ENCODE measurements around the gene SOX11. TPM values are rescaled to one million over a fixed set of nuclear protein-coding genes. Genes with fewer than 3 reads are reported as not detected.

Gene SOX11
- total RNA-seq, 2 experiments from 2014 or later: 7.7 to 13.0 TPM

DNA sequence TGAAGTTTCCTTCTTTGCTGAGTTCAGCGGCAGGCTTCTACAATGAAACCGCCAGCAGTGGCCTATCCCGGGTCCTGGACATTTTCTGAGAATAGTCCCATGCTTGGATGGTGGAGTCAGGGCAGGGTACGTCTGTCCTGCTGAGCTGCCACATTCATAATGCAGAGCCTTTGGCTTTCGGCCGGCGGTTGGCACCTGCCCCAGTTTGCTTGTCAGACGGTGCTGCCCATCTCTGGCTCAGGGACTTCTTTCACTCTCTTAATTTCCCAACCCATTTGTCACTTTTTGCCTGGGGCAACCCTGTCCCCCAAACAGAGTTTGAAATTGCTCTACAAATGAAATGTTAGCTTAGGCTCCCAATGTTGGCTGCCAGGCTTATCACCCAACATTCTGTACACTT lies 57.2 kb downstream of the SOX11 start:
- no peaks in the 10 kb centered on the region for H3K36me3 ChIP-seq (ENCODE audit: insufficient read depth, low read length)
- intact Hi-C loops (cut with micrococcal nuclease; ENCODE audit: unreplicated experiment): no loop called here
- no peaks in the 10 kb centered on the region for H4K20me1 ChIP-seq (ENCODE audit: insufficient read depth, low read length)
- no peak for DNase-seq (ENCODE audit: low spot score)
- H3K79me2 ChIP-seq (ENCODE audit: insufficient read depth, low read depth, low read length): no peaks in the 10 kb centered on the region
- no peaks in the 10 kb centered on the region for H3K9me3 ChIP-seq (ENCODE audit: low read length)
- no peaks in the 10 kb centered on the region for H3K9me2 ChIP-seq (ENCODE audit: insufficient read depth, low read length)
- no peak overlapping the region for H3K4me3 ChIP-seq (ENCODE audit: low read depth, low read length, poor library complexity, severe bottlenecking)
- POLR2A ChIA-PET: no interaction called here
- TF ChIP-seq, protein P1, sequence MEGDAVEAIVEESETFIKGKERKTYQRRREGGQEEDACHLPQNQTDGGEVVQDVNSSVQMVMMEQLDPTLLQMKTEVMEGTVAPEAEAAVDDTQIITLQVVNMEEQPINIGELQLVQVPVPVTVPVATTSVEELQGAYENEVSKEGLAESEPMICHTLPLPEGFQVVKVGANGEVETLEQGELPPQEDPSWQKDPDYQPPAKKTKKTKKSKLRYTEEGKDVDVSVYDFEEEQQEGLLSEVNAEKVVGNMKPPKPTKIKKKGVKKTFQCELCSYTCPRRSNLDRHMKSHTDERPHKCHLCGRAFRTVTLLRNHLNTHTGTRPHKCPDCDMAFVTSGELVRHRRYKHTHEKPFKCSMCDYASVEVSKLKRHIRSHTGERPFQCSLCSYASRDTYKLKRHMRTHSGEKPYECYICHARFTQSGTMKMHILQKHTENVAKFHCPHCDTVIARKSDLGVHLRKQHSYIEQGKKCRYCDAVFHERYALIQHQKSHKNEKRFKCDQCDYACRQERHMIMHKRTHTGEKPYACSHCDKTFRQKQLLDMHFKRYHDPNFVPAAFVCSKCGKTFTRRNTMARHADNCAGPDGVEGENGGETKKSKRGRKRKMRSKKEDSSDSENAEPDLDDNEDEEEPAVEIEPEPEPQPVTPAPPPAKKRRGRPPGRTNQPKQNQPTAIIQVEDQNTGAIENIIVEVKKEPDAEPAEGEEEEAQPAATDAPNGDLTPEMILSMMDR (conservative IDR thresholded peaks at IDR 0.05; ENCODE audit: low read length): no peak
- TF ChIP-seq EZH2phosphoT487 (IDR thresholded peaks at IDR 0.05; ENCODE audit: borderline replicate concordance, low read depth, low read length): no peak
- H2AFZ ChIP-seq (ENCODE audit: low read length): no peak overlapping the region
- no TSS peak for BruUV-seq (replicated peaks)
- H3K4me2 ChIP-seq (ENCODE audit: low read length): no peak overlapping the region
- H3K27ac ChIP-seq (ENCODE audit: low read depth, low read length, poor library complexity, severe bottlenecking): no peak overlapping the region
- CTCF ChIA-PET (ENCODE audit: unreplicated experiment): no interaction called here
- H3K4me1 ChIP-seq (ENCODE audit: insufficient read depth, low read length, poor library complexity, severe bottlenecking): no peaks in the 10 kb centered on the region
